HT-29 (cell line): ENCODE data around the gene RIIAD1. TPM values are rescaled to one million over a fixed set of nuclear protein-coding genes. Genes with fewer than 3 reads are reported as not detected.
A peak's percentile ranks its signal among the peaks of the same experiment; 100 is the strongest.
"Not testable (repeated sequence)": the region's sequence is repeated elsewhere in the genome, so short reads cannot be mapped to it uniquely, and the experiment has no call there.

Source experiments
- DNase-seq: peaks from one replicate; pipeline ENCODE4 v3.0.0-alpha.2; 2015; ENCODE audit warnings: low spot score
- total RNA-seq: library from RNA; depleted of rRNA; stranded (reverse); fragments of >200 nt; shearing (Covaris generic); gene quantifications from 2 replicates; pipeline ENCODE4 v1.2.3, GENCODE V29; 2014; rRNA removed

Gene RIIAD1, protein sequence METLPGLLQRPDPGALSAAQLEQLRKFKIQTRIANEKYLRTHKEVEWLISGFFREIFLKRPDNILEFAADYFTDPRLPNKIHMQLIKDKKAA
- total RNA-seq = not detected in 2 replicates

DNA sequence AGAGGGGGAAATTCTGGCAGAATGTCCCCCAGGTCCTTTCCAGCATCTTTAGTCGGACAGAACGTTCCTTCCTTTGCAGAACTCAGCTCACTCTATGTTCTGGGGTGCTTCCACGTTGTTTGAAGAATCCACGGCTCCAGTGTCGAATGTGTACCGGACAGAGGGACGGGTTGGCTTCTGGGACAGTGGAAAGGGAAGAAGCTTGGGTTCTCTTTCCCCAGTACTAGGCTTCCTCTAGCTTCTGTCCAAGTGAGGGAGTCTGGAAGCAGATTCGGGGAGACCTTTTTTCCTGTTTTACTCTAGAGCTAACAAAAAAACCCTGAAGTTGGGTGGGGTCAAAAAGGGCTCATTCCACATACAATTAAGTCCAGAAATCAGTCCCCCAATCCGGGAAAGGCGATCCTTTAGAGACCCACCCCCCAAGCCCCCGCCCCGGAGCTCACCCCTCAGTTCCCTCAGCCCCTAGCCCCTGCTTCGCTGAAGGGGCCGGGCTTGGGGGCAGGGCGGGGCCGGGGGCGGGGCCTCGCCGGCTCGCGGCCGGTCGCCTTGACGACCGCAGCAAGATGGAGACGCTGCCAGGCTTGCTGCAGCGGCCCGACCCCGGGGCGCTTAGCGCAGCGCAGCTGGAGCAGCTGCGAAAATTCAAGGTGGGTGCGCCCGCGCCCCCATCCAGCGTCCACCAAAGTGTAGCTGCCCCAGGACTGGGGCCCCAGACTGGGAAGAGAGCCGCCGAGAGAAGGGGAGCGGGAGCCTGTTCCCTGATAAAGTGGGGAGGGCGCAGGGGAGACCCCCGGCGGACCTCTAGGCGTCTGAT, at the start of gene RIIAD1:
TSS of gene RIIAD1 (plus strand) at position 549 of the 814 bp plus-strand sequence. CDS start at position 564, 15 bp downstream.
- DNase-seq = no peak

DNA sequence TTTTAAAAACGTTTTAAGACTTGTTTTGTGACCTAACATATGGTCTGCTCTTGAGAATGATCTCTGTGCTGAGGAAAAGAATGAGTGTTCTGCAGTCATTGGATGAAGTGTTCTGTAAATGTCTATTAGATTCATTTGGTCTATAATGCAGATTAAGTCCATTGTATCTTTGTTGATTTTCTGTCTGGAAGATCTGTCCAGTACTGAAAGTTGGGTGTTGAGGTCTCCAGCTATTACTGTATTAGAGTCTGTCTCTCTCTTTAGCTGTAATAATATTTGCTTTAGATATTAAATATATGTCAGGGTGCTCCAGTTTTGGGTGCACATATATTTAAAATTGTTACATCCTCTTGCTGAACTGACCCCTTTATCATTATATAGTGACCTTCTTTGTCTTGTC, 47.9 kb upstream of the RIIAD1 start:
- no peak for DNase-seq

DNA sequence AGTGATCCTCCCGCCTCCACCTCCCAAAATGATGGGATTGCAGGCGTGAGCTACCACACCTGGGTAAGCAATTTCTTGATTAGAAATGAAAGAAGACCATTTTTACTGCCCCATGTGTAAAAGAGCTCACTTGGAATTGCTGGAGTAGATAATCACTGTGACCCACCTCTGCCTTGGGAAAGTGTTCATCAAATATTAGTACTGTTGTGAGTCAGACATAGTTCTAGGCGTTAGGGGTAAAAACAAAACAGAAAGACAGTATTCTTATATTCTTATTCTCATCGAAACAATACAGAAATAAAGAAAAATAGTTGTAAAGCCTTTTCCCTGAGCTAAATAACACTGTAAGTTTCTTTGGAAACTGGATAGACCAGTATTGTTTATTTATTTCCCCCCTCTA, 40.9 kb upstream of the RIIAD1 start:
- no peak for DNase-seq

DNA sequence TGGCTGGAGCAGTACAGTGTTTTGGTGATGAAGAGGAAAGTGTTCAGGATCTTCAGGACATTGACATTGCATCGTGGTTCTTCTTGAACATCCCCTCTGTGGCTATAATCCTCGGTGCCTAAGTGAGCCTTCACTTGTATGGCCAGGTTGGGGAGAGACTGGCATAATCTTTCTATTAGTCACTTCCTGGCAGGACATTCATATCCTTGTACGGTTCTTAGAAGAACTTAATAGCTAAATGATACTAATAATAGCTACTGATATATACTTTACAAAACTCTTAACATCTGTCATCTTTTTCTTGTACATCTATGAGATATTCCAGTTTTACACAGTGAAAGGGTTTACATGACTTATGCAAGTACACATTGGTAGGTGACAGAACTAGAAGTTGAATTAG, 40.5 kb upstream of the RIIAD1 start:
- DNase-seq = peak; percentile 88

DNA sequence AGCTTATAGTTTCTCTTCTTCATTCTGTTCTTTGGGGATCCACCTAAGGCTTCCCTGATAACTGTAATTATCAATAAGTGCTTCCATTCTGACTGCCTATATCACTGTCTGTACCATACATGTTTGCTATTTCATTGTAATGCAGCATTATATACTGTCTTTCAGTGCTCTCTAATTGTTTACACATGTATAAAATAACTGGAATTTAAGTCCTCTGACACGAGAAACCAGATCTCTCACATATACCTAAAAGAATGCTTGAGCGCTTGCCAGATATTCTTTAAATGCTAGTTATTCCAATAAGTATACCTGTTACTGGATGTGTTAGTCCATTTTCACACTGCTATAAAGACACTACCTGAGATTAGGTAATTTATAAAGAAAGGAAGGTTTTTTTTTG, 39.4 kb upstream of the RIIAD1 start:
- DNase-seq = no peak

DNA sequence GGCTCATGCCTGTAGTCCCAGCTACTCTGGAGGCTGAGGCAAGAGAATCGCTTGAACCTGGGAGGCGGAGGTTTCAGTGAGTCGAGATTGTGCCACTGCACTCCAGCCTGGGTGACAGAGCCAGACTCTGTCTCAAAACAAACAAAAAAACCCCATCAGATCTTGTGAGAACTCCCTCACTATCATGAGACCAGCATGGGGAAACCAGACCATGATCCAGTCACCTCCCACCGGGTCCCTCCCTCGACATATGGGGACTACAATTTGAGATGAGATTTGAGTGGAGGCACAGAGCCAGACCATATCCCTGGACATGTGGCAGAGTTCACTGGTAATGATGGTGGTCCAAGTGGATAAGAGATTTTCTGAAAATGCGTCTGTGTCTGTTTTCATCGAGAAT, 38.4 kb upstream of the RIIAD1 start:
- not testable (repeated sequence) for DNase-seq

DNA sequence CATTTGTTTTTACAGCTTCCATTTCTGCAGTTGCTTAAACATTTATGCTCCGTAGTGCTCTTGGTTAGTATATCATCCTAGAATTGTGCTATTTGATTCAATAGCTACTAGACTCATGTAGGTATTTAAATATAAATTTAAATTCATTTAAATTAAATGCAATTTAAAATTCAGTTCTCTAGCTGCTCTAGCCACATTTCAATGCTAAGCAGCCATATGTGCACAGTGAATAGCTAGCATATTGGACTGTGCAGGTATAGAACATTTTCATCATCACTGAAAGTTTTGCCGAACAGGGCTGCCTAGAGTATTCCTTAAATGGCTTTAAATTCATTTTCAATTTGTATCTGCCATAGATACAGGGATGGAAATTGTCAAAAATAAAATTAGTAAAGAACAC, 37.2 kb upstream of the RIIAD1 start:
- DNase-seq = no peak

DNA sequence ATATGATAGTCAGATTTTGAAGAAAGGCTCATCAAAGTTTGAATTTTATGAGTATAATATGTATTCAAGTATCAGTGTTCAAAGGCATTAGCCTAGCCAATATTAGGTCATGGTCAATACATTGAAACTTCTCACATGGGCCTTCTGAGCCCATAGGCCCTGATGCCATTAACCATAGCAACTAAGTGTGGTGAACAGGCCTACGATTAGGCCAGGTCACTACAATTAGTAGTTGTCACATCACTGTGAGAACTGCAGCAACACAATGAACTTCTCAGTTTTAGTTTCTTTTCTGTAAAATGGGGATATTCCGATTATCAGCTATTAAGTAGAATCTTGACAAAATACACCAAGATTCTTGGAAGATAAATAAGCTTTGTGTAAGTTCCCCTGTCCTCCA, 34.8 kb upstream of the RIIAD1 start:
- DNase-seq = no peak

DNA sequence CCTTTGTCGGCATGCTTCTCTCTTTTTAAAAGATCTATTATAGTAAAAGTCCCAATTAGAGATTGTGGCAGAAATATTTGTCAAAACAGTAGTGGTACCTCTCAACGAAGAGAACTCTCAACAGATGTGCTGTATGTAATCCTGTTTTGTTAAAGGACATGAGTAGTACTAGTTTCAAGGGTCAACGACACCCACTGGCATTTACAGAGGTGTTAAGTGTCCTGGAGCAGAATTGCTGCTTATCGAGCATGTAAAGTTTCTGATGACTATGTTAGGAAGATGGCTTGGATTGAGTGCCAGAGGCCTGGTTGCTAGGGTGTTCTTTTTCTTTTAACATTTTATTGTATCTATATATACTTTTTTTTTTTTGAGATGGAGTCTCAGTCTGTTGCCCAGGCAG, 31.8 kb upstream of the RIIAD1 start:
- DNase-seq = no peak

DNA sequence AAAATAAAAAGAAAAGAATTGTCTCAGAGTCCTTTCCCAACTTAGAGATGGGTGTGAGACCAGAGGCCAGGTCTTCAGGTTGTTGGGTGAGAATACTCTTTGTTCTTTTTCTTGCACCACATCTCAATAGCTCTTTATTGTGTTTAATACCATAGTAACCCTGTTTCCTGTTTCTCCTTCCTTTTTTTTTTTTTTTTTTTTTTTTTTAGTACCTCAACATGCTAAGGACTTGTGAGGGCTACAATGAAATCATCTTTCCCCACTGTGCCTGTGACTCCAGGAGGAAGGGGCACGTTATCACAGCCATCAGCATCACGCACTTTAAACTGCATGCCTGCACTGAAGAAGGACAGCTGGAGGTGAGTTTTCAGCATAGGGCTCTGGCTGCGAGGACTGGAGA, 29.1 kb upstream of the RIIAD1 start:
- DNase-seq = no peak

DNA sequence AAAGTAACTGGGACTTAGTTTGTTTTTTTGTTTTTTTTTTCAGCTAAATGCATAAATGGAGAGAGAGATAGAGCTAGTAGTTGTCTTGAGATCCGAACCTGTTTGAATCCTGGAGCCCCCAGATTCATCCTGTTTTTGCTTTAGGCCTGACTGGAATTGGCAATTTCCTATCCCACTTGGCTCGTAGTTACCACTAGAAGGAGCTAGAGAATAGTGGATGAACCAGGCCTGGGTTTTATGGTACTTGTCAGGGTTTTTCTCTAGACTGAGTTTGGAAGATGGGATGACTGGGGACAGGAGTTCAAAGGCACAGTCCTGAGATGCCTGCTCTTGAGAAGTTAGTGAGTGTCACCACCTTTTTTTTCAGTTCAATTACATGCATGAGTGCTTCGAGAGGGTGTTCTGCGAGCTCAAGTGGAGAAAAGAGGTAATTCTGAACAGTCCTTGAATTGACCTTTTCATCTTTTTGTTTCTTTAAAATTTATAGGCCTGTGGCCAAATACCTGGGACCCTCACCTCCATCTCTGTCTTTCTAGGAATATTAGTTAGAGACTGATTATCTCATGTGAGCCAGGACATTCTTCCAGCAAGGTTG, 28.2 kb upstream of the RIIAD1 start:
- DNase-seq = peak; percentile 70

DNA sequence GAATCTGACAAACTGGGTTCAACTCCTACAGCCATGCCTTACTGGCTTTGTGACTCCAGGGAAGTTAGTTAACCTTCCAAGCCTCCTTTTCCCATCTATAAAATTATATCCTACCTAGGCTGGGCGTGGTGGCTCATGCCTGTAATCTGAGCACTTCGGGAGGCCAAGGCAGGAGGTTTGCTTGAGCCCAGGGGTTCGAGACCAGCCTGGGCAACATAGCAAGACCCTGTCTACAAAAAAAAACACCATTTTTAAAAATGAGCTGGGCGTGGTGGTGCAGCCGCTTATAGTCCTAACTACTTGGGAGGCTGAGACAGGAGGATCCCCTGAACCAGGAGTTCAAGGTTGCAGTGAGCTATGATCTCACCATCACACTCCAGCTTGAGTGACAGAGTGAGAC, 19.8 kb upstream of the RIIAD1 start:
- DNase-seq = no peak

DNA sequence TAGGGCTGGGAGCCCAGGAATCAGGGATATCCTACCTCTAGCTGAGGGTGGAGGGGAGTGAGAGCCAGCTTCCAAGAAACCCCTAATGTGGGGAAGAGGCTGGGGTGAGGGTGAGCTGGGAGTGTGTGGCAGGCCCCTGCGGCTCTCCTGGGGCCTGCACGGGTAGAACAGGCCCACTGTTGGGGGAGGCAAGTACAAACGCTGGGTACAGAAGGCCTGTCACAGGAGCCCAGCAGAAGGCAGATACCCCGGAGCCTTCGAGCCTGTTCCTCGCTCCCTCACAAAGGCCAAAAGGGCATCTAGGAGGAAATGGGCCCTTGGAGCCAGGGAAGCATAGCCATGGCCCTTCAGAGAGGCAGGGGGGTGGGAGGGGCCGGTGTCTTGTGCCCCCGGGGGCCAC, 18.4 kb upstream of the RIIAD1 start:
- no peak for DNase-seq

DNA sequence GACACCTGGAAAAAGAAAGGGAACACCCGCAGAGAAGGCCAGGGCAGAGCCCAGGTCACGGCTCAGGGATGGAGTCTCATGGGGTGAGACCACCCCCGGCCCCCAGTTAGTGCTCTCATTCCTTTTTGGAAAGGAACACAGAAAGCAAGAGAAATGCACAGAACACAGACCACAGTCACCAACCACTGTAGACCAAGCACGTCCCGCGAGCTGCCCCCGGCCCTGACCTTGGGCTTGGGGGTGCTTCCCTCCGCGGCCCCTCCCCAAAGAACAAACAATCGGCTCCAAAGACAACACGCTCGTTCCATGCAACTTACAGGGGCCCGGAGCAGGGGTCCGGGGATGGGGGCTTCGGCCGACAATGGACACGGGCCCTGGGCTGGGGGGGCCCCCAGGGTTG, 17.5 kb upstream of the RIIAD1 start:
- no peak for DNase-seq

DNA sequence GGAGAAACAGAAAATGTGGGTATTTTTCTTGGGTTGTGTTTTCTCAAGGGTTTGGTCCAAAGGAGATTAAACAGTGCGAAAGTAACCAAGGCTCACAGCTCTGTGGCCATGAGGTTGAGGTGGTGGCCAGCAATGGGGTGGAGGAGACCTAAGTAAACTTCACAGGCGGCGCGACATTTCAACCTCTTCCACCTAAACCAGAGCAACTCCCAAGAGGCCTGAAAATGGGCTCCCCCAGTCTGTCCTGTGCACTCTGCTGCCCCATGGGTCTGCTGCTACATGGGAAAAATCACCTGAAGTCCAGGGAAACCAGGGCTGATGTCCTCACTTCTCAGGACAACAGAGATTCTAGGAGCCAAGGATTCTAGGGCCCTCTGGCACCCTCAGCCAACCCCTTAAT, 17.1 kb upstream of the RIIAD1 start:
- DNase-seq = no peak

DNA sequence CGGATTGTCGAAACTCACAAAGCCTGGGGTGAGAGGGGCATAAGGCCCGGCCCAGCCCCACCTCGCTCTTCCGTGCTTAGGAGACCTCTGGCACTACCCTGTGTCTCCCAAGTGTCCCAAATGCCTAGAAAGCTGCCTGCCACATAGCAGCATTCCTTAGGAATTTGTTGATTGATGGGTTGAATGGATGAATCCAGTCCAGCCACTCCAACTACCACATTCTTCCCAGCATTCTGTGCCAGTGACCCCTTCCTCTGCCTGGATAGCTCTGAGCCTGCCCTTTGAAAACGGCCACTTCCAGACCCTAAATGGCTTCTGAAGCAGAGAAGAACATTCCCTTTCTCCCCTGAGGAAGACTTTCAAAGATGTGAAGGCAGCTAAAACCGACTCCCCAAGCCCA, 16.2 kb upstream of the RIIAD1 start:
- DNase-seq = no peak

DNA sequence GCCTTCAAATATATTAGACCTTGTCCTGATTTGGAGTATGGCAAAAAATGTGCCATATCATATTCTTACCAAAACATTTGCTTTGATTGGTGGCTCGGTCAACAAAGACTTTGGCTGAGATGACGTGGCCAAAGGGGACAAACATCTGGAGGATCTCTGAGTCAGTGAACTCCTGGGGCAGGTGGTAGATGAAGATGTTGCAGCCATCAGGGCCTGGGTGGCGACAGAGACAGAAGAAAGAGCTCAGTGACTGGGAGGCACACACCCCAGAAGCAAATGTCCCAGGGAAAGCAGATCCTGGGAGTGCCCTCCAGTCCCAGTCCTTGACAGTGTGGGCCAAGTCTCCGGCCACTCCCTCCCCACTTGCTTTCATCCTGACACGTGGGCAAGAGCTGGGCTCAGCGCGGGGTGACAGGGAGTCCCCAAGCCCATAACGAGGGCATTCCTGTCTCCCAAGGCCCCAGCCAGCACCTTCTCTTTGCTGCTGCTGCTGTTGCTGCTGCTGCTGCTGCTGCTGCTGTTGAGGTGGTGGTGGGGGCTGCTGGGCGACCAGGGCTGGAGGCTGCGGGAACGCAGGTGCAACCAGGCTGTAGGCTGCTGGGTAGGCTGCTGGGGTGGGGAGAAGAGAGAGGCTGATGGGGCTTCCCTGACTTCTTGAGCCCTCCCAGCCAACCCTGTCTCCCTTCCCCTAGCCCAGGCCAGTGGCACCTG, 15.4 kb upstream of the RIIAD1 start:
- DNase-seq = peak; percentile 25

DNA sequence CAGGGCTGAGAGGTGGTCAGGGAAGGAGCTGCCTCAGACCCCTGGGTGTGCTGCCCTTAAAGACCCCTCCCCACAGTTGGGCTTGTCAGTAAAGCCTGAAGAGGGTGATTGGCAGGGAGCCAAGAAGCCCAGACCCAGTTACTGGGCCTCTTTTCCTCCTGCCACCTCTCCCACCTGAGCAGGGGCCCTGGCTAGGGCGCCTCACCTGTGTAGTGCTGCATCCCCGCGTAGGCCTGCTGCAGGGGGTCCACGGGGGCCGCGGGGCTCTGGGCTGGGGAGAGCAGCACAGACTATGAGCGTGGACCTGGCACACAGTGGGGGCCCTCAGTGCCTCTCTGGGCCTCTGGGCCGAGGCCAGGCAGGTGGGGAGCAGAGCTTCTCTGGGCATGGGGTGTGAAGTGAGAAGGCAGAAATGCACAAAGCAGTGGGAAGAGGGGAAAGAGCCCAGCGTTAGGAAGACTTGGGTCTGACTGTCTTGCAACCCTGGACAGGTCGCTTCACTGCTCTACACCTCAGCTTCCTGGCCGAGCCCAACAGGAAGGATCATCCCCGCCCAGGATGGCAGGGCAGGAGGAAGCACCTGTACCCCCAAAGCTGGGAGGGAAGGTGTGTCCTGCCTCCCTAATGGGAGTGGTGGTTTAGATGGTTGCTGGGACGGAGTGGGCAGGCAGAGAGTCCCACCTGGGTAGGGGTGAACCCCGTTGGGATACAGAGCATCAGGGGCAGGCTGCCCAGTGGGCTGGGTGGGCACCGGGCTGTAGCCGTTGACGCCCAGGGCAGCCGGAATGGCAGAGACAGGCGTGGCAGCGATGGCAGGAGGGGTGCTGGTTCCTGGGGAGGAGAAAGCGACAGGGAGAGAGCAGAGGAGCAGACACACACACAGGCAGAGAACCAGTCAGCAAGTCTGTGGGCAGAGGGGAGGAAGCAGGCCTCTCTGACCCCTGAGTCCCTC, 14.6 kb upstream of the RIIAD1 start:
- DNase-seq = no peak

DNA sequence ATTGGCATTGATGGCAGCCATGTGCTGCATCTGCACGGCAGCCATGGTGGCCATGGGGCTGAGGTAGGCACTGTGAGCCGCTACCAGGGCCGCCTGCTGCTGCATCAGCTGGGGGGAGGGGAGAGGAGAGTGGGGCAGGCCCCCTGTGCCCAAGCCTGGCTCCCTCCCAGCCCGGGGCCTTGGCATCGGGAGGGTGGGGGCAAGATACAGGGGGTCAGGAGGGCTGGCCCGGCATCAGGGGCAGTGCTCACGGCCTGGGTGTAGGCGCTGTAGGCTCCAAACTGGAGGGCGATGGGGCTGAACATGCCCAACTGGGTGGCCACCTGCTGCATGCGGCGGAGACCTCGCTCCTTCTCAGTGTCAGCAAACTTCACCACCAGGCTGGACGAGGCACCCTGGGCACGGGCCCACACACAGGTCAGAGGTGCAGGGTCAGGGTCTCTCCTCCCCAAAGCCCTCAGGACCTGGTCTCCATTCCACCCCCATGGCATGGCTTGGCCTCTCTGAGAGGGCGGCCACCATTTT, 13.7 kb upstream of the RIIAD1 start:
- no peak for DNase-seq

DNA sequence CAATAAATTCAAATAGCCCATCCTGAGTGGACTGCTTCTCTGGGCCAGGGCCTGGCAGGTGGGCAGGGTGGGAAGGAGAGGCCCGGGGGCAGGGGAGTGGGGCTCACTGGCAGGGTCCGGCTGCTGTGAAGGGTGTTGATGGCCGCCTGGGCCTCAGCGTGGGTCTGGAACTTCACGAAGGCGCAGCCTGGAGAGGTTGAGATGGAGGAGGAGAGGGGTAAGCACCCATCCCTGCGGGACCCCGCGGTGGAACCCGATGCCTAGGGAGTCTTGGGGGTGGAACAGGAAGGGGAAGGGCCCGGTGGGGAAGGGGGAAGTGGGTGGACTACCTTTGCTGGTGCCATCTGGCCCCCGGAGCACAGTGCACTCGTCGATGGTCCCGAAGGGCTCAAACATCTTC, 12.4 kb upstream of the RIIAD1 start:
- DNase-seq = no peak

DNA sequence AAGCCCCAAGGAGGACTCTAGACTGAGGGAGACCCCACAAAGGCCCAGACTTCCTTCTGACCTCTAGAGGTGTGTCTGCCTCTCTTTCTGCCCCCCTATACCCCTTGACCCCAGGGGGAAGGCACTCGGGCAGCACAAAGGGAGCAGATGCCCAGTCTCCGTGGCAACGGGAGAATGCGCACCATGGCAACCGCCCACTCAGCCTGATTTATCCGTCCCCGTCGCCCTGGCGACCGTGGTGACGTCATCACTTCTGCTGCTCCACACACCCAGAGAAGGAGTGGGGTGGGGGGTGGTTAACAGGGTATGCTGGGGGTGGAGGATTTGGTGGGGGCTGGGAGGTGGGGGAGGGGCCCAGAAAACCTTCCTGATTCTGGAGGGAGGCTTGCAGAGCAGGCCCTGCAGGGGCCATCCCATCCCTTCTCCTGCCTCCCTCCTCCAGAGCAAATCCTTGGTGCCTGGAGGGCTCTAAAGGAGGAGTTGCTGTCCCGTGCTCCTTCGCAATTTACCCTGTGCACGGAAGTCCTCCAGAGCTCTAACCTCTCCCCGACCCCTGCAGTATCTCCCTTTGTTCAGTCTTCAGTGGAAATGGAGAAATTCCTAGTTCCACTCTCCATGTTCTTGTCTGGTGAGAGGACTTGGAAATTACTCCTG, 11.0 kb upstream of the RIIAD1 start:
- no peak for DNase-seq
